Uterus (tissue), 4 donors: ENCODE results near the gene ATP6V0E2. TPM values are rescaled to one million over a fixed set of nuclear protein-coding genes. Genes with fewer than 3 reads are reported as not detected.

ENCODE experiments used
- DNase-seq, 2 donors: peaks; one replicate each; pipeline ENCODE4 v3.0.0-alpha.2; 2019 to 2020
- H3K27ac ChIP-seq, 2 donors: fragments of 200-600 bp; sonication (generic); 1 replicate in 1 of 2; 2 replicates in 1 of 2; pipeline ENCODE4 v1.5.1; 2016 to 2018
- H3K27me3 ChIP-seq, 2 donors: fragments of 200-600 bp; sonication (generic); one replicate each; pipeline ENCODE4 v1.5.1; 2018 to 2019; ENCODE audit warnings: control low read depth in 1 of 2
- H3K36me3 ChIP-seq, 2 donors: fragments of 200-600 bp; sonication (generic); one replicate each; pipeline ENCODE4 v1.5.1; 2019; ENCODE audit warnings: control low read depth in 1 of 2
- H3K4me1 ChIP-seq, 2 donors: fragments of 200-600 bp; sonication (generic); one replicate each; pipeline ENCODE4 v1.5.1; 2018 to 2019; ENCODE audit warnings: control low read depth in 1 of 2
- H3K4me3 ChIP-seq, 2 donors: fragments of 200-600 bp; sonication (generic); 1 replicate in 1 of 2; 2 replicates in 1 of 2; pipeline ENCODE4 v1.5.1; 2018 to 2019; ENCODE audit warnings: mild to moderate bottlenecking in 1 of 2
- H3K9me3 ChIP-seq, 2 donors: fragments of 200-600 bp; sonication (generic); one replicate each; pipeline ENCODE4 v1.5.1; 2019; ENCODE audit warnings: control low read depth in 1 of 2
- POLR2A ChIP-seq, 2 donors: fragments of 450-650 bp; IDR thresholded peaks; one replicate each; pipeline ENCODE4 v1.6.1; 2016; ENCODE audit warnings: antibody characterized with exemption in 2 of 2, mild to moderate bottlenecking in 1 of 2, moderate library complexity in 1 of 2
- intact Hi-C: fragments of 100-400 bp; cut with DNase I; formaldehyde crosslinking; loops from one replicate; pipeline ENCODE4 v1.15.1; 2023; ENCODE audit warnings: low total_unique reads
- total RNA-seq, 4 donors: library from RNA; depleted of rRNA in 3 of 4; stranded (reverse); fragments of >200 nt in 3 of 4; gene quantifications; one replicate each; pipeline versions ENCODE4 v1.1.0 to v1.2.4, GENCODE V29; 2014 to 2023
- TF ChIP-seq, protein P1 (sequence below), 4 experiments: fragments of 200-600 bp in 2 of 4; fragments of 450-650 bp in 2 of 4; sonication (generic) in 2 of 4; IDR thresholded peaks; one replicate each; pipeline ENCODE4 v1.5.1; 2016 to 2019; ENCODE audit warnings: antibody characterized with exemption in 4 of 4, mild to moderate bottlenecking in 2 of 4, moderate library complexity in 1 of 4
- donor health status: DM: yes; HTN: yes; CAD: no.

The ATP6V0E2 gene
- total RNA-seq, 4 donors from 2014 or later, result 2.6 to 22.5 (median 10.1) TPM

DNA sequence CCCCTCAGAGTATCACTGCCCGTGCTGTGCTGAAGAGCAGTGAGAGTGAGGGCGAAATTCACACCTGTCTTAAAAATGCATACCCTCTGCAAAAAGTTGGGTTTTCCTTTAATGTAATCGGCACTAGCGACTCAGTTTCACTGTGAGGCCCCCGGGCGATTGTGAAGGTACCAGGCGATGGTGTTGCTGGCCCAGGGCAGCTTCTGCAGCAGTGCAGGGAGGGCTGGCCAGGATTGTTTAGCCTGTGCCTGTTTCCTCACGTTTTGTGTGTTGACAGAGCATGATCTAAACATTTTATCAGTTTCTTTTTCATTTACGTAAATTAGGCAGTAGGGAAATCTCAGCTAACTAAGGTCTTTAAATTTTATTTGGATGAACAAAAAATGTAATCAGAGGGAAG is 22.3 kb upstream of the ATP6V0E2 start:
- intact Hi-C loops, result no loop called here
- Histone ChIP-seq H3K36me3 (no peaks in the 10 kb centered on the region), H3K4me3 (no peak overlapping the region), H3K9me3 (no peaks in the 10 kb centered on the region), H3K4me1 (no peaks in the 10 kb centered on the region), H3K27ac (no peak overlapping the region), H3K27me3 (no peaks in the 10 kb centered on the region)
- no peak for TF ChIP-seq POLR2A (IDR thresholded peaks at IDR 0.05)
- TF ChIP-seq, protein P1, sequence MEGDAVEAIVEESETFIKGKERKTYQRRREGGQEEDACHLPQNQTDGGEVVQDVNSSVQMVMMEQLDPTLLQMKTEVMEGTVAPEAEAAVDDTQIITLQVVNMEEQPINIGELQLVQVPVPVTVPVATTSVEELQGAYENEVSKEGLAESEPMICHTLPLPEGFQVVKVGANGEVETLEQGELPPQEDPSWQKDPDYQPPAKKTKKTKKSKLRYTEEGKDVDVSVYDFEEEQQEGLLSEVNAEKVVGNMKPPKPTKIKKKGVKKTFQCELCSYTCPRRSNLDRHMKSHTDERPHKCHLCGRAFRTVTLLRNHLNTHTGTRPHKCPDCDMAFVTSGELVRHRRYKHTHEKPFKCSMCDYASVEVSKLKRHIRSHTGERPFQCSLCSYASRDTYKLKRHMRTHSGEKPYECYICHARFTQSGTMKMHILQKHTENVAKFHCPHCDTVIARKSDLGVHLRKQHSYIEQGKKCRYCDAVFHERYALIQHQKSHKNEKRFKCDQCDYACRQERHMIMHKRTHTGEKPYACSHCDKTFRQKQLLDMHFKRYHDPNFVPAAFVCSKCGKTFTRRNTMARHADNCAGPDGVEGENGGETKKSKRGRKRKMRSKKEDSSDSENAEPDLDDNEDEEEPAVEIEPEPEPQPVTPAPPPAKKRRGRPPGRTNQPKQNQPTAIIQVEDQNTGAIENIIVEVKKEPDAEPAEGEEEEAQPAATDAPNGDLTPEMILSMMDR (IDR thresholded peaks at IDR 0.05), result no peak
- no peak for DNase-seq

DNA sequence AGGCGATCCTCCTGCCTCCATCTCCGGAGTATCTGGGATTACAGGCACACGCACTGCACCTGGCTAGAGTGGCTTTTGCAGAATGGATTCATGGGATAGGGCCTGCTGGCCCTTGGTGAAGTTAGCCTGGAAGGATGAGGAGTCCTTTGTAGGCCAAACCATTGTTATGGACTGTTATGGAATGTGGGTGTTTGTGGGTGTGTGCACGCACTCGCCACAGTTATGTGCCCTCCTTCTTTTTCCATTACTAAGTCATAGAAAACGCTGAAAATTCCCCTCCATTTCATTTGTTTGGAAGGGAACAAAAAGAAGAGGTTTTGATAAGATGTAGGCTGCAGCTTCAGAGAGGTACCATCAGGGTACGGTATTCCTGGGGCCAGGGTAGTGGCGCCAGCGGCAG is 20.6 kb upstream of the ATP6V0E2 start:
- intact Hi-C loops, result no loop called here
- no peak overlapping the region for H3K27ac ChIP-seq
- TF ChIP-seq, protein P1 (IDR thresholded peaks at IDR 0.05), result no peak
- TF ChIP-seq POLR2A (IDR thresholded peaks at IDR 0.05), result no peak
- H3K36me3 ChIP-seq, result no peaks in the 10 kb centered on the region
- H3K9me3 ChIP-seq, result no peaks in the 10 kb centered on the region
- no peaks in the 10 kb centered on the region for H3K27me3 ChIP-seq
- H3K4me3 ChIP-seq, result no peak overlapping the region
- DNase-seq, result no peak
- no peaks in the 10 kb centered on the region for H3K4me1 ChIP-seq

DNA sequence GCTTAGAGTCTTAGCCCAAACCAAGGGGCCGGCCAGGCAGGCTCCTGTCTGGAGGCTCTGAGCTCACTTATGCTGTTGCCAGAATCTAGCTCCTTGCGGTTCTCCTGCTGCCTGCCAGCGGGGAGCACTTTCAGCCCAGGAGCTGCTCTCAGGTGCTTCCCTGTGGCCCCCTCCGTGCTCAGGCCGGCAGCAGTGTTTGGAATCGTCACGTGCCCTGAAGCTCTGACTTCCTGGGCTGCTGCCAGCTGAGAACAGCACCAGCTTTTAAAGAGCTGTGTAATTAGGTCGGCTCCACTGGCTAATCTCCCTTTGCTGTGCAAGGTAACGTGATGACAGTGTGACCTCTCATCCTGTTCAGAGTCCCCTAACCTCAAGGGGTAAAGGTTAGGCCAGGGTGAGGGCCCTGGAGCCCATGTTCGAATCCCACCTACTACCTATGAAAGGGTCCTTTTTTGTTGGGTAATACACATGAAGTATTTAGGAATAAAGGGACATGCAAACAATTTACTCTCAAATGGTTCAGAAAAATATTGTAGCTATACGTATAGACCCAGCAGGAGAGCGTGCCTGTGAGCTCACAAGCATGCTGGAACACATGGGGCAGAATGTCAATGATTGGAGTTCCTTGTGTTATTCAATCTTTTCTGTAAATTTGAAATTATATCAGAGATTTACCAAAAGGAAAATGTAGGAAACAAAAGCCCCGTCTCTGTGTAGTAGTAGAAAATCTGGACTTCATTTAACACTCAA is 19.0 kb upstream of the ATP6V0E2 start:
- H3K4me1 ChIP-seq, result no peaks in the 10 kb centered on the region

DNA sequence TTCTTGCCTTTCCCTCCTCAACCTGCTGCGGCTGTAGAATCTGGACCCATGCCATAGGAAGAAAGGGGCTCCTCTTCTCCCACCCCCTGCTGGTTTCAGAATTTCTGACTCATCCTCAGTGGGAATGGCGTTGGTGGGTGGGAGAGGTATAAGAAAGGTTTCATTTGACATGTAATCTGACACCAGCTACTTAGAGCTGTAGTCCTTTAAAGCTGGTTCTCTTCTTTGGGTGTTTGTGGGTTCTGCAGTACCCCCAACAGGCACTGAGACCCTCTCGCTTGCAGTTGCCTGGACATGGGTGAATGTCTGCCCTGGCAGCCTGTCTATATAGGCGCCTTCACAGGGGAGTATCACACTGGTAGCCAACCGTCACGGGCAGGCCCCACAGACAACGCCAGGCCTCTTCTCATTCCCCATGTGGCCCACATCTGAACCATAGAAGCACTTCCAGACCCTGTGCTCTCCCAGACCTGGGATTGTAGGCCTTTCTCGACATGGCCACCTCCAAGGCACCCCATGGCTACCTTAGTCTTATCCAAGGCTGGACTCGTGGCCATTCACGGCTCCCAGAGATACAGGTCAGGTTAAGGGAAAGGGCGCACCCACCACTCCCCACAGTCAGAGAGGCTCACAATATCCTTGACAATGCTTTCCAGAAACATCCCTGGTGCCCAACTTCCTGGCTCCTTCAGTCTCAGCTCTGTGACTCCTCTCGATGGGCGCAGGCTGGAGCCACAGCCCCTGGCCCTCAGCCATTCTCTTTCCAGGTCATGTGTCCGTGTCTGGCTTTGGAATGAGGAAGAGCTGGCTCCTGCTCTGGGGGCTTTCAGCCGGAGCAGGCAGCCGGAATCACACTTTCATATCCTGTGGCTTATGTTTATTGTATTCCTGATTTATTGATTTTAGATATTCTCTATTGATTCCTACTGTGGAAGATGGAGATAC is 18.1 kb upstream of the ATP6V0E2 start:
- H3K27ac ChIP-seq, result no peak overlapping the region
- DNase-seq, result no peak
- intact Hi-C loops, result no loop called here
- no peaks in the 10 kb centered on the region for H3K9me3 ChIP-seq
- H3K27me3 ChIP-seq, result no peaks in the 10 kb centered on the region
- H3K36me3 ChIP-seq, result no peaks in the 10 kb centered on the region
- H3K4me1 ChIP-seq, result no peaks in the 10 kb centered on the region
- no peak overlapping the region for H3K4me3 ChIP-seq
- TF ChIP-seq, protein P1 (IDR thresholded peaks at IDR 0.05), result no peak
- no peak for TF ChIP-seq POLR2A (IDR thresholded peaks at IDR 0.05)

More for the DNA sequence above, 19.0 kb upstream of the ATP6V0E2 start:
- Histone ChIP-seq H3K27me3 (no peaks in the 10 kb centered on the region), H3K4me3 (no peak overlapping the region), H3K27ac (no peak overlapping the region), H3K36me3 (no peaks in the 10 kb centered on the region), H3K9me3 (no peaks in the 10 kb centered on the region)
- TF ChIP-seq POLR2A (IDR thresholded peaks at IDR 0.05), result no peak
- TF ChIP-seq, protein P1 (IDR thresholded peaks at IDR 0.05), result no peak
- DNase-seq, result peak; percentile 45 to 46
- intact Hi-C loops, result no loop called here

DNA sequence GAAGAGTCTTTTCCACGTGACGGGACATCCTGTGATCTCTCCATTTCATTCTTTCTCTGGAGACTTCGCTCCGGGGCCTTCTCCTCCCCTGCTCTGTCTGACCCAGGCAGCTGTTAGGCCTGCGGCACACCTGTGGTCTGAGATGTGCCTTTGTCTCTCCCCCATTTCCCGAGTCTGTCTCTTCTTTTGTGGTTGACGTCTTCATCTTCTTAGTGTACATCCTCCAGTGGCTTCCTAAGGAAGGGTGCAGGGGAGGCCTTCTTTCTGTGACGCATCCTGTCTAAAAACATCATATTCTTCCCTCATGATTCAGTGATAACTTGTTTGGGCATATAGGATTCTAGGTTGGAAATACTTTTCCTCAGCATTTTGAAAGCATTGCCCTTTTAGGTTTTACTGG is 17.2 kb upstream of the ATP6V0E2 start:
- no peak for TF ChIP-seq POLR2A (IDR thresholded peaks at IDR 0.05)
- TF ChIP-seq, protein P1 (IDR thresholded peaks at IDR 0.05), result no peak
- Histone ChIP-seq H3K27me3 (no peaks in the 10 kb centered on the region), H3K36me3 (no peaks in the 10 kb centered on the region), H3K9me3 (no peaks in the 10 kb centered on the region), H3K27ac (no peak overlapping the region), H3K4me3 (no peak overlapping the region), H3K4me1 (no peaks in the 10 kb centered on the region)
- intact Hi-C loops, result no loop called here
- DNase-seq, result no peak
